C4-2B (cell line): ENCODE results near the gene PHKA1.

Experiments used
- ZFX ChIP-seq: fragments of 450-650 bp; IDR thresholded peaks from 2 replicates; pipeline ENCODE4 v1.6.1; 2017
- TF ChIP-seq, protein P1 (sequence below): fragments of 450-650 bp; conservative IDR thresholded peaks from 2 replicates; pipeline ENCODE4 v1.5.1; 2017; ENCODE audit warnings: mild to moderate bottlenecking

DNA sequence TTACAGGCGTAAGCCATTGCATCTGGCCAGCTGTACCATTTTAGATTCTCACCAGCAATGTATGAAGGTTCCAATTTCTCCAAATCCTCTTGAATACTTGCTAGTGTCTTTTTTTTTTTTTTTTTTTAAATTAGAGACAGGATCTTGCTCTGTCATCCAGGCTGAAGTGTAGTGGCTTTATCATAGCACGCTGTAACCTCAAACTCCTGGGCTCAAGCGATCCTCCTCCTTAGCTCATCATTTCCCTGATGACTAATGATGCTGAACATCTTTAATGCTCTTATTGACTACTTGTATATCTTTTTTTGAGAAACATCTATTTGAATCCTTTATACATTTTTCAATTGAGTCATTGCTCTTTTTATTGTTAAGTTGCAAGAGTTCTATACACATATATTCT, 181.7 kb downstream of the PHKA1 start:
- TF ChIP-seq, protein P1, sequence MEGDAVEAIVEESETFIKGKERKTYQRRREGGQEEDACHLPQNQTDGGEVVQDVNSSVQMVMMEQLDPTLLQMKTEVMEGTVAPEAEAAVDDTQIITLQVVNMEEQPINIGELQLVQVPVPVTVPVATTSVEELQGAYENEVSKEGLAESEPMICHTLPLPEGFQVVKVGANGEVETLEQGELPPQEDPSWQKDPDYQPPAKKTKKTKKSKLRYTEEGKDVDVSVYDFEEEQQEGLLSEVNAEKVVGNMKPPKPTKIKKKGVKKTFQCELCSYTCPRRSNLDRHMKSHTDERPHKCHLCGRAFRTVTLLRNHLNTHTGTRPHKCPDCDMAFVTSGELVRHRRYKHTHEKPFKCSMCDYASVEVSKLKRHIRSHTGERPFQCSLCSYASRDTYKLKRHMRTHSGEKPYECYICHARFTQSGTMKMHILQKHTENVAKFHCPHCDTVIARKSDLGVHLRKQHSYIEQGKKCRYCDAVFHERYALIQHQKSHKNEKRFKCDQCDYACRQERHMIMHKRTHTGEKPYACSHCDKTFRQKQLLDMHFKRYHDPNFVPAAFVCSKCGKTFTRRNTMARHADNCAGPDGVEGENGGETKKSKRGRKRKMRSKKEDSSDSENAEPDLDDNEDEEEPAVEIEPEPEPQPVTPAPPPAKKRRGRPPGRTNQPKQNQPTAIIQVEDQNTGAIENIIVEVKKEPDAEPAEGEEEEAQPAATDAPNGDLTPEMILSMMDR: no peak
- no peak for TF ChIP-seq ZFX
